ENCODE measurements around the gene SH2D3C.

Gene SH2D3C

GRCh38 chr9:127723013-127723412, 55.5 kb downstream of the SH2D3C start:
- H3K36me3 ChIP-seq (ENCODE audit: control insufficient read depth, insufficient read depth, low read length) = no peaks in the 10 kb centered on the region
- no peak for DNase-seq (ENCODE audit: extremely low read depth, insufficient read length)
- H3K27me3 ChIP-seq (replicated peaks; ENCODE audit: control insufficient read depth, insufficient read depth, low read length) = no peaks in the 10 kb centered on the region
- no peak overlapping the region for H3K4me3 ChIP-seq (replicated peaks; ENCODE audit: low read depth, low read length)
- no peak for TF ChIP-seq CTCF (IDR thresholded peaks at IDR 0.05; ENCODE audit: insufficient read depth, low read length, poor library complexity, severe bottlenecking)

- H3K4me3 ChIP-seq (replicated peaks; ENCODE audit: low read depth, low read length) = no peak overlapping the region
These were observed 56.3 kb downstream of the SH2D3C start for GRCh38 chr9:127722055-127722745.

GRCh38 chr9:127721391-127721821, 57.1 kb downstream of the SH2D3C start:
- Histone ChIP-seq H3K4me3 (replicated peaks; ENCODE audit: low read depth, low read length) (no peak overlapping the region), H3K36me3 (ENCODE audit: control insufficient read depth, insufficient read depth, low read length) (no peaks in the 10 kb centered on the region), H3K27me3 (replicated peaks; ENCODE audit: control insufficient read depth, insufficient read depth, low read length) (no peaks in the 10 kb centered on the region)
- TF ChIP-seq CTCF (IDR thresholded peaks at IDR 0.05; ENCODE audit: insufficient read depth, low read length, poor library complexity, severe bottlenecking) = no peak
- DNase-seq (ENCODE audit: extremely low read depth, insufficient read length) = no peak

More at GRCh38 chr9:127722055-127722745, 56.3 kb downstream of the SH2D3C start:
- no peaks in the 10 kb centered on the region for H3K36me3 ChIP-seq (ENCODE audit: control insufficient read depth, insufficient read depth, low read length)
- no peak for TF ChIP-seq CTCF (IDR thresholded peaks at IDR 0.05; ENCODE audit: insufficient read depth, low read length, poor library complexity, severe bottlenecking)
- no peak for DNase-seq (ENCODE audit: extremely low read depth, insufficient read length)
- no peaks in the 10 kb centered on the region for H3K27me3 ChIP-seq (replicated peaks; ENCODE audit: control insufficient read depth, insufficient read depth, low read length)

GRCh38 chr9:127720865-127721227, 57.6 kb downstream of the SH2D3C start:
- no peak for DNase-seq (ENCODE audit: extremely low read depth, insufficient read length)
- H3K27me3 ChIP-seq (replicated peaks; ENCODE audit: control insufficient read depth, insufficient read depth, low read length) = no peaks in the 10 kb centered on the region
- no peaks in the 10 kb centered on the region for H3K36me3 ChIP-seq (ENCODE audit: control insufficient read depth, insufficient read depth, low read length)
- no peak overlapping the region for H3K4me3 ChIP-seq (replicated peaks; ENCODE audit: low read depth, low read length)
- no peak for TF ChIP-seq CTCF (IDR thresholded peaks at IDR 0.05; ENCODE audit: insufficient read depth, low read length, poor library complexity, severe bottlenecking)

GRCh38 chr9:127720031-127720864, 58.2 kb downstream of the SH2D3C start:
- TF ChIP-seq CTCF (IDR thresholded peaks at IDR 0.05; ENCODE audit: insufficient read depth, low read length, poor library complexity, severe bottlenecking) = no peak
- H3K36me3 ChIP-seq (ENCODE audit: control insufficient read depth, insufficient read depth, low read length) = no peaks in the 10 kb centered on the region
- H3K27me3 ChIP-seq (replicated peaks; ENCODE audit: control insufficient read depth, insufficient read depth, low read length) = no peaks in the 10 kb centered on the region
- DNase-seq (ENCODE audit: extremely low read depth, insufficient read length) = no peak
- no peak overlapping the region for H3K4me3 ChIP-seq (replicated peaks; ENCODE audit: low read depth, low read length)
